Gastroesophageal sphincter (tissue), 3 donors: ENCODE results near the gene CD19.

Experiments used
- CTCF ChIP-seq, 4 experiments: fragments of 200-600 bp in 2 of 4; fragments of 450-650 bp in 2 of 4; sonication (generic) in 1 of 4; IDR thresholded peaks; one replicate each; pipeline ENCODE4 v1.5.1; 2017 to 2019; ENCODE audit warnings: antibody characterized with exemption in 4 of 4, mild to moderate bottlenecking in 2 of 4, moderate library complexity in 2 of 4
- POLR2A ChIP-seq, 2 donors: fragments of 450-650 bp; IDR thresholded peaks; one replicate each; pipeline ENCODE4 v1.6.1; 2017; ENCODE audit warnings: antibody characterized with exemption in 2 of 2, mild to moderate bottlenecking in 2 of 2, moderate library complexity in 1 of 2

- no peak for TF ChIP-seq CTCF (IDR thresholded peaks at IDR 0.05)
- TF ChIP-seq POLR2A (IDR thresholded peaks at IDR 0.05): no peak
Observed at GRCh38 chr16:28912558-28912957, 19.2 kb upstream of the CD19 start.
